ENCODE results near the gene METTL8.

Gene METTL8

GRCh38 chr2:171320208-171320621 is 113.6 kb downstream of the METTL8 start:
- no peak for DNase-seq (ENCODE audit: low read depth)
- no peak for TF ChIP-seq CTCF (conservative IDR thresholded peaks at IDR 0.05; ENCODE audit: low read depth, low read length)
- H3K4me3 ChIP-seq (ENCODE audit: low read depth, low read length): no peak overlapping the region

- DNase-seq (ENCODE audit: low read depth): peak; percentile 62
- H3K4me3 ChIP-seq (ENCODE audit: low read depth, low read length): no peak overlapping the region
- no peak for TF ChIP-seq CTCF (conservative IDR thresholded peaks at IDR 0.05; ENCODE audit: low read depth, low read length)
These were observed 114.5 kb downstream of the METTL8 start for GRCh38 chr2:171319164-171319810.

GRCh38 chr2:171318463-171318934 is 115.3 kb downstream of the METTL8 start:
- no peak for DNase-seq (ENCODE audit: low read depth)
- no peak for TF ChIP-seq CTCF (conservative IDR thresholded peaks at IDR 0.05; ENCODE audit: low read depth, low read length)
- H3K4me3 ChIP-seq (ENCODE audit: low read depth, low read length): no peak overlapping the region

GRCh38 chr2:171317492-171318125 is 116.2 kb downstream of the METTL8 start:
- no peak for TF ChIP-seq CTCF (conservative IDR thresholded peaks at IDR 0.05; ENCODE audit: low read depth, low read length)
- peak; percentile 47 for DNase-seq (ENCODE audit: low read depth)
- H3K4me3 ChIP-seq (ENCODE audit: low read depth, low read length): no peak overlapping the region

GRCh38 chr2:171316755-171317337 is 116.9 kb downstream of the METTL8 start:
- DNase-seq (ENCODE audit: low read depth): no peak
- TF ChIP-seq CTCF (conservative IDR thresholded peaks at IDR 0.05; ENCODE audit: low read depth, low read length): no peak
- no peak overlapping the region for H3K4me3 ChIP-seq (ENCODE audit: low read depth, low read length)

- TF ChIP-seq CTCF (conservative IDR thresholded peaks at IDR 0.05; ENCODE audit: low read depth, low read length): no peak
- H3K4me3 ChIP-seq (ENCODE audit: low read depth, low read length): no peak overlapping the region
- no peak for DNase-seq (ENCODE audit: low read depth)
These were observed 117.6 kb downstream of the METTL8 start for GRCh38 chr2:171316220-171316619.
